ENCODE data around the gene OBSCN. TPM values are rescaled to one million over a fixed set of nuclear protein-coding genes. Genes with fewer than 3 reads are reported as not detected.
A peak's percentile ranks its signal among the peaks of the same experiment; 100 is the strongest.

Gene OBSCN
- total RNA-seq, 1 donor from 2014 or later: 28.6 TPM

DNA sequence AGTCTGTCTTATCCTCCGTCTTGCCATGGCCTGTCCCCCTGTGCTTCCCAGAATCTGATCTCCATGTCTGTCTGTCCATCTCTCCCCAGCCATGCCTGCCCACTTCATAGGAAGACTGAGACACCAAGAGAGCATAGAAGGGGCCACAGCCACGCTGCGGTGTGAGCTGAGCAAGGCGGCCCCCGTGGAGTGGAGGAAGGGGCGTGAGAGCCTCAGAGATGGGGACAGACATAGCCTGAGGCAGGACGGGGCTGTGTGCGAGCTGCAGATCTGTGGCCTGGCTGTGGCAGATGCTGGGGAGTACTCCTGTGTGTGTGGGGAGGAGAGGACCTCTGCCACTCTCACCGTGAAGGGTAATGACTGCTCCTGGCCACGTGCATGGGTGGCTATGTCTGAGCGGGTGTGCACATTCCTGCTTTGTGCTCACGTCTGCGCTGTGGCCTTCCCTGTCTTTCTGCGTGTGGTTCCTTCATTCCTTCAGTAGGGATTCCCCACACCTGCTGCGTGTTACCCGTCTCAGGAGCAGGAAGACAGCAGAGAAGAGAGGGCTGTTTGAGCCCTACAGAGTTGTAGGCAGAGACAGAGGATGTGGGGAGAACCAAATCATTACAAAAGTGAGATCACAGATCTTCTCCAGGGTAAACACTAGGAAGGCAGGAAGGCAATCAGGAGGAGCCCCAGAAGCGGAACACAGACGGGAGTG is 80.8 kb downstream of the OBSCN start:
- H3K36me3 ChIP-seq: peaks cover 0 to 8% of the 10 kb centered on the region in 2 donors
- H3K4me1 ChIP-seq: no peaks in the 10 kb centered on the region
- TF ChIP-seq, protein P1, sequence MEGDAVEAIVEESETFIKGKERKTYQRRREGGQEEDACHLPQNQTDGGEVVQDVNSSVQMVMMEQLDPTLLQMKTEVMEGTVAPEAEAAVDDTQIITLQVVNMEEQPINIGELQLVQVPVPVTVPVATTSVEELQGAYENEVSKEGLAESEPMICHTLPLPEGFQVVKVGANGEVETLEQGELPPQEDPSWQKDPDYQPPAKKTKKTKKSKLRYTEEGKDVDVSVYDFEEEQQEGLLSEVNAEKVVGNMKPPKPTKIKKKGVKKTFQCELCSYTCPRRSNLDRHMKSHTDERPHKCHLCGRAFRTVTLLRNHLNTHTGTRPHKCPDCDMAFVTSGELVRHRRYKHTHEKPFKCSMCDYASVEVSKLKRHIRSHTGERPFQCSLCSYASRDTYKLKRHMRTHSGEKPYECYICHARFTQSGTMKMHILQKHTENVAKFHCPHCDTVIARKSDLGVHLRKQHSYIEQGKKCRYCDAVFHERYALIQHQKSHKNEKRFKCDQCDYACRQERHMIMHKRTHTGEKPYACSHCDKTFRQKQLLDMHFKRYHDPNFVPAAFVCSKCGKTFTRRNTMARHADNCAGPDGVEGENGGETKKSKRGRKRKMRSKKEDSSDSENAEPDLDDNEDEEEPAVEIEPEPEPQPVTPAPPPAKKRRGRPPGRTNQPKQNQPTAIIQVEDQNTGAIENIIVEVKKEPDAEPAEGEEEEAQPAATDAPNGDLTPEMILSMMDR (IDR thresholded peaks at IDR 0.05): no peak
- H3K27ac ChIP-seq: no peak overlapping the region
- H3K9me3 ChIP-seq: no peaks in the 10 kb centered on the region
- H3K4me3 ChIP-seq: no peak overlapping the region
- H3K27me3 ChIP-seq: no peaks in the 10 kb centered on the region
- peak in 1 of 2 donors; percentile 6 for DNase-seq (ENCODE audit: low spot score in 2 of 2)
- intact Hi-C loops (cut with DNase I): no loop called here

DNA sequence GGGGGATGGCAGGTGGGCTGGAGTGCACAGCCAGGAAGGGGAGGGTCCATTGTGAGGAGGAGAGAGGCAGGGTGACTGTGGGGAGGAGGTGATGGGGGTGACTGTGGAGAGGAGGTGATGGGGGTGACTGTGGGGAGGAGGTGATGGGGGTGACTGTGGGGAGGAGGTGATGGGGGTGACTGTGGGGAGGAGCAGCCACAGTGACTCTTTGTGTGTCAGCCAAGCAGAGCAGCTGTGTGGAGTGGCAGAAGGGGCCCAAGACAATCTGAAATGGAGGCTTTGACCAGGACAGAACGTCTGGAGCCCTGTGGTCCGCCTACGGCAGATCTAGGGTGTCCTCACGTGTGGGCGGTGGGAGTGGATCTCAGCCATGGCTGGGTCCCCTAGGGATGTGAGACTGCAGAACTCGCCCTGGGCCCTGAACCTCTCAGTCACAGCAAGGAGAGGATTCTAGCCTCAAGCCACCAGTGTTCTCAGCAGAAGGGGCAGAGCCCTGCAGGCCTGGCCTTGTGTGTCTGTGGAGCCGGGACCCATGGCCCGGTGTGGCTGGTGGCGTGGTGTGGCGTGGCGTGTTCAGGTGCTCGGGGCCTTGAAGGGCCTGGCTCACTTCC is 81.5 kb downstream of the OBSCN start:
- intact Hi-C loops (cut with DNase I): no loop called here
- Histone ChIP-seq H3K27me3 (no peaks in the 10 kb centered on the region), H3K27ac (no peak overlapping the region), H3K4me3 (no peak overlapping the region), H3K36me3 (peaks cover 0 to 5% of the 10 kb centered on the region in 2 donors), H3K4me1 (no peaks in the 10 kb centered on the region), H3K9me3 (no peaks in the 10 kb centered on the region)
- TF ChIP-seq, protein P1 (IDR thresholded peaks at IDR 0.05): no peak
- DNase-seq (ENCODE audit: low spot score in 2 of 2): no peak

DNA sequence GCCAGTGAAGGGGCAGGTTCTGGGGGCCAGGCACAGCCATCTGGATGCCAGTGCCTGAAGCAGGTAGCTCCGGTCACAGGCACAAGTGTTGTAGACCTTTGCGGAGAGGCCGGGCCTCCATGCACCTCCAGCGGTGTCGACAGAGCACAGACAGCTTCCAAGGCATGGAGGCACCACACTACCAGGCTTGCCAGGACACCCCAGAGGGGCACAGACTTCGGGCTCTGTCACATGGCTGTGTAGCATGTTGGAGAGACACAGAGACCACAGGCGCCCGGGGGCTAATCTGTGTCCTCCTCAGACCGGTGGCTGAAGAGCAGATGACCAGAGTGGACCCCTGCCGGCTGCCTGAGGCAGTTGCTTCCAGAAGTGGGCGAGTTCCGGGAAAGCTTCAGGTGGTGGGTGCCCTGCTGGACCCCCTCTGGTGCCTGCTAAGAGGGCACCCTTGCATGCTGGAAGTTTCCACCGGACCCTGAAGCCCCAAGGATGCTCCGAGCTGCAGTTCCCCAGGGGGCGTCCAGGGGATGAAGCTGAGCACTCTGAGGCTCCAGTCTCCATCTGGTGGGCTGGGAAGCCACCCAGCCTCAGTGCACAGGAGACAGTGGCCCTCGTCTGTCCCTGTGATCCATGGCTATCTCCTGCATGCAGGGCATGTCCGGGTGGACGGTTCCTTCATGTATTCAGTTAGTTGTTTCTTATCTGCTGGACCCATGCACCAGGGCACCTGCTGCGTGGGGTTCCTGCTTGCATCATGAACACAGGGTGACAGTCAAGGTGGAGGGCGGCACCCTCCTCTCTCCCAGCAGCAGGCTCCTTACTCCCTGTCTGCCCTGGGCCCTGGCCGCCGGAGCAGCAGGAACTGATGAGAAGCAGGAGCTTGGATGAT is 82.4 kb downstream of the OBSCN start:
- DNase-seq (ENCODE audit: low spot score in 2 of 2): no peak
- no peaks in the 10 kb centered on the region for H3K27me3 ChIP-seq
- no peaks in the 10 kb centered on the region for H3K4me1 ChIP-seq
- no peak overlapping the region for H3K4me3 ChIP-seq
- no peaks in the 10 kb centered on the region for H3K9me3 ChIP-seq
- no peak overlapping the region for H3K27ac ChIP-seq
- intact Hi-C loops (cut with DNase I): no loop called here
- H3K36me3 ChIP-seq: peaks cover 0 to 9% of the 10 kb centered on the region in 2 donors
- TF ChIP-seq, protein P1 (IDR thresholded peaks at IDR 0.05): no peak

DNA sequence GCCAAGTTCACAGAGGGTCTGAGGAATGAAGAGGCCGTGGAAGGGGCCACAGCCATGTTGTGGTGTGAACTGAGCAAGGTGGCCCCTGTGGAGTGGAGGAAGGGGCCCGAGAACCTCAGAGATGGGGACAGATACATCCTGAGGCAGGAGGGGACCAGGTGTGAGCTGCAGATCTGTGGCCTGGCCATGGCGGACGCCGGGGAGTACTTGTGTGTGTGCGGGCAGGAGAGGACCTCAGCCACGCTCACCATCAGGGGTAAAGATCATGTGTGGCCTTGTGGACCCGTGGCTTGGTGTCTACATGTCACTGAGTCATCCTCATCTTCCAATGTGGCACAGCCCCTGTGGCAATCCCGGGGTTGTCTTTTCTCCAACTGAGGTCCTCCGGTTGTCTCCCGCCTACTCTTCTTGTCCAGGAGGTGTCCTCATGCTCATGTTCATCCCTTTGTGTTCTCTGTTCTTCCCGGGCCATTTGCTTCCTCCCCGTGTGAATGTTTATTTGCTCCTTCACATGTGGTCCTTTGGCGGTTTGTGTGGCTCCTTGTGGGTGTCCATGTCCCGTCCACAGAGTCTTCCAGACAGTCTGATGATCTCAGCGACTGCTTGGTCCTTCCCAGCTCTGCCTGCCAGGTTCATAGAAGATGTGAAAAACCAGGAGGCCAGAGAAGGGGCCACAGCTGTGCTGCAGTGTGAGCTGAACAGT is 84.2 kb downstream of the OBSCN start:
- H3K27ac ChIP-seq: no peak overlapping the region
- TF ChIP-seq, protein P1 (IDR thresholded peaks at IDR 0.05): no peak
- peaks cover 0 to 9% of the 10 kb centered on the region in 2 donors for H3K36me3 ChIP-seq
- H3K4me3 ChIP-seq: no peak overlapping the region
- DNase-seq (ENCODE audit: low spot score in 2 of 2): peak in 1 of 2 donors; percentile 5
- H3K9me3 ChIP-seq: no peaks in the 10 kb centered on the region
- no peaks in the 10 kb centered on the region for H3K4me1 ChIP-seq
- intact Hi-C loops (cut with DNase I): no loop called here
- H3K27me3 ChIP-seq: no peaks in the 10 kb centered on the region

GRCh38 chr1:228292609-228292911 is 84.7 kb downstream of the OBSCN start:
- intact Hi-C loops (cut with DNase I): no loop called here
- Histone ChIP-seq H3K9me3 (no peaks in the 10 kb centered on the region), H3K36me3 (peaks cover 0 to 9% of the 10 kb centered on the region in 2 donors), H3K27me3 (no peaks in the 10 kb centered on the region), H3K4me3 (no peak overlapping the region), H3K4me1 (no peaks in the 10 kb centered on the region), H3K27ac (no peak overlapping the region)
- DNase-seq (ENCODE audit: low spot score in 2 of 2): no peak
- TF ChIP-seq, protein P1 (IDR thresholded peaks at IDR 0.05): no peak
